Activated naive CD4-positive, alpha-beta T cell treated with anti-CD3 and anti-CD28 coated beads for 36 hours (primary cell): ENCODE results near the gene SMG6. TPM values are rescaled to one million over a fixed set of nuclear protein-coding genes. Genes with fewer than 3 reads are reported as not detected.
"Not testable (repeated sequence)": the region's sequence is repeated elsewhere in the genome, so short reads cannot be mapped to it uniquely, and the experiment has no call there.

Experiments
- CTCF ChIA-PET: fragments of 350-600 bp; sonication (Branson Sonifier 250); formaldehyde crosslinking; loops from one replicate; lab custom pipeline; 2021; ENCODE audit warnings: antibody characterized with exemption; lab: Charles Lee
- DNase-seq: peaks from one replicate; pipeline ENCODE4 v3.0.0-alpha.2; 2020
- H3K27ac Mint-ChIP-seq: one replicate; pipeline ENCODE4 v1.8.0; 2021; ENCODE audit warnings: mild to moderate bottlenecking, mixed read lengths
- H3K27me3 Mint-ChIP-seq: one replicate; pipeline ENCODE4 v1.8.0; 2021; ENCODE audit warnings: low read depth, mixed read lengths
- H3K36me3 Mint-ChIP-seq: one replicate; pipeline ENCODE4 v1.8.0; 2021; ENCODE audit warnings: low read depth, mixed read lengths
- H3K4me1 Mint-ChIP-seq: one replicate; pipeline ENCODE4 v1.8.0; 2021; ENCODE audit warnings: low read depth, mixed read lengths
- H3K4me3 Mint-ChIP-seq: one replicate; pipeline ENCODE4 v1.8.0; 2021; ENCODE audit warnings: mild to moderate bottlenecking, moderate library complexity, mixed read lengths
- H3K9me3 Mint-ChIP-seq: one replicate; pipeline ENCODE4 v1.8.0; 2021; ENCODE audit warnings: mixed read lengths
- intact Hi-C: fragments of 100-400 bp; cut with micrococcal nuclease; formaldehyde crosslinking; loops from one replicate; pipeline ENCODE4 v1.15.1; 2023
- total RNA-seq, 2 experiments: library from RNA; stranded (reverse); gene quantifications; one replicate each; pipeline ENCODE4 v1.2.3, GENCODE V29; 2021

SMG6 gene
- total RNA-seq, 2 experiments from 2014 or later: 18.8 to 20.7 TPM

- Mint-ChIP-seq H3K27me3 (no peaks in the 10 kb centered on the region), H3K4me1 (peaks cover 41% of the 10 kb centered on the region), H3K4me3 (no peak overlapping the region), H3K27ac (no peak overlapping the region), H3K9me3 (no peaks in the 10 kb centered on the region), H3K36me3 (peaks cover 2% of the 10 kb centered on the region)
- intact Hi-C loops: no loop called here
- no peak for DNase-seq
- CTCF ChIA-PET: interaction anchor here (1.5 kb wide), 1 partner anchor 156 kb away, joined by 6 read pairs; the partner anchor contains the start of gene HIC1
These were observed 92.9 kb downstream of the SMG6 start for GRCh38 chr17:2210726-2211125.

GRCh38 chr17:2207815-2208515, 95.6 kb downstream of the SMG6 start:
- Mint-ChIP-seq H3K4me3 (no peak overlapping the region), H3K9me3 (no peaks in the 10 kb centered on the region), H3K27me3 (no peaks in the 10 kb centered on the region), H3K4me1 (peaks cover 25% of the 10 kb centered on the region), H3K27ac (no peak overlapping the region), H3K36me3 (peaks cover 2% of the 10 kb centered on the region)
- DNase-seq: no peak
- intact Hi-C loops: no loop called here
- CTCF ChIA-PET: interaction anchor here (0.9 kb wide), 1 partner anchor 32 kb away, joined by 4 read pairs; no protein-coding TSS in a partner anchor

- no peak for DNase-seq
- Mint-ChIP-seq H3K36me3 (no peaks in the 10 kb centered on the region), H3K27me3 (no peaks in the 10 kb centered on the region), H3K4me1 (peaks cover 19% of the 10 kb centered on the region), H3K27ac (no peak overlapping the region), H3K4me3 (no peak overlapping the region), H3K9me3 (no peaks in the 10 kb centered on the region)
- intact Hi-C loops: no loop called here
- CTCF ChIA-PET: interaction anchor here (0.9 kb wide), 1 partner anchor 20 kb away, joined by 3 read pairs; no protein-coding TSS in a partner anchor
These were observed 99.2 kb downstream of the SMG6 start for GRCh38 chr17:2204393-2204792.

GRCh38 chr17:2203818-2204217, 99.8 kb downstream of the SMG6 start:
- Mint-ChIP-seq H3K27me3 (no peaks in the 10 kb centered on the region), H3K9me3 (no peaks in the 10 kb centered on the region), H3K4me3 (no peak overlapping the region), H3K27ac (no peak overlapping the region), H3K4me1 (peaks cover 19% of the 10 kb centered on the region), H3K36me3 (peaks cover 2% of the 10 kb centered on the region)
- CTCF ChIA-PET: interaction anchor here (0.9 kb wide), 1 partner anchor 20 kb away, joined by 3 read pairs; no protein-coding TSS in a partner anchor
- intact Hi-C loops: no loop called here
- no peak for DNase-seq

GRCh38 chr17:2202996-2203575, 100.5 kb downstream of the SMG6 start:
- H3K9me3 Mint-ChIP-seq: no peaks in the 10 kb centered on the region
- intact Hi-C loops: no loop called here
- no peak for DNase-seq
- H3K36me3 Mint-ChIP-seq: peaks cover 2% of the 10 kb centered on the region
- H3K4me1 Mint-ChIP-seq: peaks cover 19% of the 10 kb centered on the region
- no peak overlapping the region for H3K4me3 Mint-ChIP-seq
- CTCF ChIA-PET: no interaction called here
- no peak overlapping the region for H3K27ac Mint-ChIP-seq
- H3K27me3 Mint-ChIP-seq: no peaks in the 10 kb centered on the region

- intact Hi-C loops: no loop called here
- peaks cover 2% of the 10 kb centered on the region for H3K36me3 Mint-ChIP-seq
- peak overlapping the region; percentile 20 for H3K27ac Mint-ChIP-seq
- H3K27me3 Mint-ChIP-seq: no peaks in the 10 kb centered on the region
- no peak overlapping the region for H3K4me3 Mint-ChIP-seq
- no peaks in the 10 kb centered on the region for H3K9me3 Mint-ChIP-seq
- CTCF ChIA-PET: interaction anchor here (0.6 kb wide), 1 partner anchor 171 kb away, joined by 3 read pairs; no protein-coding TSS in a partner anchor
- DNase-seq: no peak
- peaks cover 19% of the 10 kb centered on the region for H3K4me1 Mint-ChIP-seq
These were observed 101.1 kb downstream of the SMG6 start for GRCh38 chr17:2202302-2202995.

GRCh38 chr17:2199386-2199785, 104.2 kb downstream of the SMG6 start:
- H3K27me3 Mint-ChIP-seq, CTCF ChIA-PET, H3K27ac Mint-ChIP-seq, H3K4me3 Mint-ChIP-seq, H3K36me3 Mint-ChIP-seq, DNase-seq, H3K9me3 Mint-ChIP-seq: not testable (repeated sequence)
- peaks cover 44% of the 10 kb centered on the region for H3K4me1 Mint-ChIP-seq
- intact Hi-C loops: loop anchor here (10.0 kb wide), 1 partner anchor 45 kb away; no protein-coding TSS in a partner anchor

- intact Hi-C loops: loop anchor here (10.0 kb wide), 1 partner anchor 46 kb away; no protein-coding TSS in a partner anchor
- Mint-ChIP-seq H3K4me1 (peaks cover 49% of the 10 kb centered on the region), H3K4me3 (no peak overlapping the region), H3K27me3 (no peaks in the 10 kb centered on the region), H3K36me3 (peaks cover 9% of the 10 kb centered on the region), H3K9me3 (no peaks in the 10 kb centered on the region), H3K27ac (no peak overlapping the region)
- CTCF ChIA-PET: no interaction called here
- no peak for DNase-seq
These were observed 104.7 kb downstream of the SMG6 start for GRCh38 chr17:2198927-2199326.

- Mint-ChIP-seq H3K27me3 (no peaks in the 10 kb centered on the region), H3K27ac (no peak overlapping the region), H3K4me3 (no peak overlapping the region), H3K4me1 (peaks cover 50% of the 10 kb centered on the region), H3K9me3 (no peaks in the 10 kb centered on the region), H3K36me3 (peaks cover 9% of the 10 kb centered on the region)
- CTCF ChIA-PET: interaction anchor here (0.6 kb wide), 2 partner anchors 73 to 1404 kb away, joined by 3 to 6 read pairs; no protein-coding TSS in a partner anchor
- no peak for DNase-seq
- intact Hi-C loops: loop anchor here (10.0 kb wide), 1 partner anchor 48 kb away; no protein-coding TSS in a partner anchor
These were observed 106.3 kb downstream of the SMG6 start for GRCh38 chr17:2197271-2197670.

GRCh38 chr17:2195729-2196128, 107.9 kb downstream of the SMG6 start:
- peaks cover 52% of the 10 kb centered on the region for H3K4me1 Mint-ChIP-seq
- peaks cover 9% of the 10 kb centered on the region for H3K36me3 Mint-ChIP-seq
- no peaks in the 10 kb centered on the region for H3K27me3 Mint-ChIP-seq
- H3K4me3 Mint-ChIP-seq: no peak overlapping the region
- no peaks in the 10 kb centered on the region for H3K9me3 Mint-ChIP-seq
- DNase-seq: peak; percentile 74
- intact Hi-C loops: loop anchor here (1.0 to 10.0 kb wide), 2 partner anchors 20 to 49 kb away; no protein-coding TSS in a partner anchor
- CTCF ChIA-PET: interaction anchor here (1.0 to 1.4 kb wide), 3 partner anchors 9 to 50 kb away, joined by 3 to 6 read pairs (median 5); no protein-coding TSS in a partner anchor
- H3K27ac Mint-ChIP-seq: peak overlapping the region; percentile 65

GRCh38 chr17:2194889-2195335, 108.7 kb downstream of the SMG6 start:
- CTCF ChIA-PET: interaction anchor here (1.4 kb wide), 1 partner anchor 50 kb away, joined by 5 read pairs; no protein-coding TSS in a partner anchor
- no peak overlapping the region for H3K4me3 Mint-ChIP-seq
- peaks cover 9% of the 10 kb centered on the region for H3K36me3 Mint-ChIP-seq
- intact Hi-C loops: loop anchor here (1.0 to 10.0 kb wide), 2 partner anchors 20 to 50 kb away; no protein-coding TSS in a partner anchor
- no peak for DNase-seq
- H3K4me1 Mint-ChIP-seq: peaks cover 54% of the 10 kb centered on the region
- peak overlapping the region; percentile 11 for H3K27ac Mint-ChIP-seq
- no peaks in the 10 kb centered on the region for H3K9me3 Mint-ChIP-seq
- H3K27me3 Mint-ChIP-seq: no peaks in the 10 kb centered on the region
